ENCODE results near the gene C22orf15. TPM values are rescaled to one million over a fixed set of nuclear protein-coding genes. Genes with fewer than 3 reads are reported as not detected.

The C22orf15 gene
- total and polyA plus RNA-seq, 2 of the 8 experiments (the other 6 are each of a cell fraction or from before 2014, with no cell fraction given) = 4.2 to 4.9 TPM

GRCh38 chr22:23745791-23746190 lies 17.0 kb upstream of the C22orf15 start:
- Histone ChIP-seq H2AK5ac (ENCODE audit: low read depth, low read length) (no peak overlapping the region), H3K4ac (replicated peaks; ENCODE audit: insufficient read length, low read depth, low read length) (no peak overlapping the region), H3K79me2 (ENCODE audit: control insufficient read depth in 1 of 2, insufficient read depth in 2 of 2, low read length in 2 of 2) (no peaks in the 10 kb centered on the region), H2BK20ac (ENCODE audit: low read length) (no peak overlapping the region), H2BK120ac (replicated peaks; ENCODE audit: low read depth, low read length) (no peak overlapping the region), H4K91ac (replicated peaks; ENCODE audit: insufficient read length, low read length) (no peak overlapping the region), H3K18ac (ENCODE audit: extremely low read depth, low read length) (no peak overlapping the region), H4K5ac (ENCODE audit: insufficient read length, low read depth, low read length) (no peak overlapping the region), H3K23me2 (ENCODE audit: low read depth, low read length) (peaks cover 8% of the 10 kb centered on the region; the same call in 1 of the 2 replicates), H3K27ac (ENCODE audit: low read depth, low read length) (no peak overlapping the region), H2AFZ (ENCODE audit: low read length) (no peak overlapping the region), H3K56ac (replicated peaks; ENCODE audit: insufficient read length, low read depth, low read length) (no peak overlapping the region), H3K14ac (ENCODE audit: insufficient read length) (no peak overlapping the region), H3K79me1 (ENCODE audit: low read depth, low read length) (no peaks in the 10 kb centered on the region), H4K20me1 (replicated peaks in 1 of 2; ENCODE audit: control insufficient read depth in 1 of 2, insufficient read depth in 2 of 2, low read length in 2 of 2) (peaks cover 0 to 5% of the 10 kb centered on the region in 2 experiments), H4K8ac (ENCODE audit: extremely low read depth, insufficient read depth, low read length) (no peak overlapping the region), H2BK15ac (ENCODE audit: low read length) (no peak overlapping the region), H3K23ac (ENCODE audit: insufficient read length) (no peak overlapping the region), H3K36me3 (ENCODE audit: control insufficient read depth in 2 of 4, insufficient read depth in 4 of 4, low read length in 3 of 4) (peaks cover 0 to 9% (median 2%) of the 10 kb centered on the region in 4 experiments; a peak in 3 of 8 replicates), H3K9me3 (ENCODE audit: insufficient read depth in 2 of 2, low read depth in 1 of 2, low read length in 1 of 2) (no peaks in the 10 kb centered on the region), H3K27me3 (replicated peaks in 1 of 4; ENCODE audit: control insufficient read depth in 3 of 4, extremely low read depth in 1 of 4, insufficient read depth in 3 of 4, low read length in 3 of 4) (no peaks in the 10 kb centered on the region), H2BK12ac (ENCODE audit: low read depth, low read length) (no peak overlapping the region), H3K9ac (replicated peaks in 1 of 4; ENCODE audit: extremely low read depth in 1 of 4, low read depth in 3 of 4, low read length in 3 of 4) (no peak overlapping the region), H3K4me2 (ENCODE audit: insufficient read depth in 1 of 2, low read depth in 2 of 2, low read length in 2 of 2) (no peak overlapping the region), H3K4me1 (replicated peaks in 1 of 4; ENCODE audit: control insufficient read depth in 3 of 4, insufficient read depth in 4 of 4, low read length in 3 of 4) (peaks cover 0 to 2% (median 0%) of the 10 kb centered on the region in 4 experiments; a peak in 2 of 7 replicates), H3K4me3 (ENCODE audit: extremely low read depth in 1 of 4, insufficient read depth in 2 of 4, low read depth in 3 of 4, low read length in 4 of 4) (no peak overlapping the region), H2BK5ac (ENCODE audit: low read depth, low read length) (no peak overlapping the region)
- FAIRE-seq = no peak
- CTCF ChIA-PET (ENCODE audit: partially characterized antibody) = interaction anchor here (0.7 to 1.2 kb wide), 2 partner anchors 24 to 29 kb away, joined by 3 to 4 read pairs; no protein-coding TSS in a partner anchor
- POLR2A ChIA-PET (ENCODE audit: partially characterized antibody) = interaction anchor here (1.2 to 1.6 kb wide), 2 partner anchors 13 to 15 kb away, joined by 3 read pairs; no protein-coding TSS in a partner anchor
- no peak for DNase-seq (ENCODE audit: low read depth in 1 of 2, low spot score in 2 of 2)
- WGBS, 2 experiments (ENCODE audit: extremely low coverage in 1 of 2, insufficient coverage in 1 of 2, insufficient read length in 1 of 2, insufficient replicate concordance in 2 of 2, low coverage in 1 of 2, low lambda C conversion rate in 2 of 2, missing lambda C conversion rate in 1 of 2) = 92% methylated on average over 6 of the region's 6 CpGs; no CpG with 5 or more reads in 1 of the 2 experiments
- TF ChIP-seq SAP30 (IDR thresholded peaks at IDR 0.05; ENCODE audit: insufficient read depth, insufficient replicate concordance, low read length) = no peak
- no peak for TF ChIP-seq FOSL1 (IDR thresholded peaks at IDR 0.05; ENCODE audit: insufficient read depth, low read depth, low read length)
- no peak for TF ChIP-seq NRF1 (IDR thresholded peaks at IDR 0.05; ENCODE audit: low read depth, low read length)
- no peak for TF ChIP-seq JUN (IDR thresholded peaks at IDR 0.05; ENCODE audit: low read depth, low read length)
- TF ChIP-seq RFX5 (IDR thresholded peaks at IDR 0.05; ENCODE audit: borderline replicate concordance, low read depth, low read length) = no peak
- TF ChIP-seq PHF8 (conservative IDR thresholded peaks at IDR 0.05; ENCODE audit: low read depth, low read length) = no peak
- no peak for TF ChIP-seq HDAC2 (IDR thresholded peaks at IDR 0.05; ENCODE audit: borderline replicate concordance in 1 of 2, low read depth in 2 of 2, low read length in 2 of 2)
- no peak for TF ChIP-seq RXRA (IDR thresholded peaks at IDR 0.05; ENCODE audit: insufficient read depth, low read depth, low read length)
- no peak for TF ChIP-seq EGR1 (IDR thresholded peaks at IDR 0.05; ENCODE audit: borderline replicate concordance, low read depth, low read length)
- TF ChIP-seq TBP (IDR thresholded peaks at IDR 0.05; ENCODE audit: low read depth, low read length) = no peak
- TF ChIP-seq POLR2A (IDR thresholded peaks at IDR 0.05; ENCODE audit: control extremely low read depth in 1 of 2, low read depth in 2 of 2, low read length in 2 of 2) = no peak
- TF ChIP-seq SP4 (IDR thresholded peaks at IDR 0.05; ENCODE audit: low read length) = no peak
- TF ChIP-seq SIN3A (conservative IDR thresholded peaks at IDR 0.05 in 1 of 2, IDR thresholded peaks at IDR 0.05 in 1 of 2; ENCODE audit: low read depth in 1 of 2, low read length in 2 of 2) = no peak
- no peak for TF ChIP-seq TCF12 (IDR thresholded peaks at IDR 0.05; ENCODE audit: low read depth, low read length)

Data from H1 (cell line).